ENCODE results near the gene NREP.

NREP gene

GRCh38 chr5:111756581-111757354, at the start of gene NREP:
NREP (minus strand) TSS chr5:111757194; CDS start chr5:111755772, 1,422 bp downstream.
- DNase-seq: peak; percentile 71

- no peak for DNase-seq
These were observed 49.8 kb upstream of the NREP start for GRCh38 chr5:111806753-111807152.

DNA sequence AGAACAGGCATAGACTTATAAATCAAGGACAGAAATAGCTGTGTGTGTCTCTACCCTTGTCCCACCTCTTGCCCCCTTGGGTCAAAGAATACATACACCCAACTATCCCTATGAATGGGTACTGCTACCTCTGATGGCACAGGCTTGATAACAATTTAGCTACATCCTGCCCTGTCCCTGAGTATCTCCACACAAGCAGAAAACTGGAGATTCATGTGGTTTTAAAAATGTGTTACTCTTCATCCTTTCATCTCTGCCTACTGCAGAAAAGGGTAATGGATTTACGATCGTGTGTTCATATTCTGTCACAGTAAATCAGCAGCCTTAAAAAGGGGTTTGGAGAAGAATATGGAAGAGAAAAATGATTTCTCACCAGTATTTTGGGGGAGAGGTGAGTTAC, 49.2 kb upstream of the NREP start:
- DNase-seq: no peak

- DNase-seq: no peak
These were observed 48.1 kb upstream of the NREP start for GRCh38 chr5:111805071-111805470.

DNA sequence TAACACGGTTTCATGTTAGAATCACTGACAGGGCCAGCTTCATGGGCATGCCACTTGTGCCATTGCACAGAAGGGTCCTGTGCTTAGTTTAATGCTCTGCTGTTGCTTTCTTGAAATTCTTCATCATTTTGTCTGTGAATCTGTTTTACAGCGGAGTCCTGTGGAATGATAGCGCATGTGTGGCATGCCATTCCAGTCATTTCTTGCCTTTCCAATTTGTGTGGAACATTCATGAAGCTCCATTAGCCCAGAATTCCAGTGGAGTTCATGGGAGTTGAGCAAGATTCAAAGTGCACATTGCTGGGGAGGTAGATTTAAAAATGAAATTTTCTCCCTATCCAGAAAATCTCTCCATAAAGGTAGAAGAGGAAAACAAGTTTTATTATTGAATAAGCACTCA, 43.4 kb upstream of the NREP start:
- no peak for DNase-seq

DNA sequence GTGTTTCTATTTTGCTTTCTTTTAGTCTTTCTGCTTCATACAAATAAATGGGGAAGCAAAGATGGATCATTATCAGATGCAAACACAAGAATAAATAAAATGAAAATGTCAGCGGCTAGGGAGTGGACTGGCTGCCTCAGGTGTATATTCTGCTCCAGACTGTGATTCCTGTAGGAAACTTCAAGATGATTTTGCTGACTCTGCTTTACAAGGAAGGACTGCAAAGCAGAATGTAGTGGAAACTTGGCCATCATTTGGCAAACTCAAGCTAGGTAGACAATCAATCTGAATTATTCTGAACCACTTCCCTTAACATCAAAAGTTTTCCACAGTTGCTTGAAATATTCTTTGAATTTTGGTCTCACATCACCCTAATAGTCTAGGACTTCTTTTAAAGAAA, 38.1 kb upstream of the NREP start:
- no peak for DNase-seq

DNA sequence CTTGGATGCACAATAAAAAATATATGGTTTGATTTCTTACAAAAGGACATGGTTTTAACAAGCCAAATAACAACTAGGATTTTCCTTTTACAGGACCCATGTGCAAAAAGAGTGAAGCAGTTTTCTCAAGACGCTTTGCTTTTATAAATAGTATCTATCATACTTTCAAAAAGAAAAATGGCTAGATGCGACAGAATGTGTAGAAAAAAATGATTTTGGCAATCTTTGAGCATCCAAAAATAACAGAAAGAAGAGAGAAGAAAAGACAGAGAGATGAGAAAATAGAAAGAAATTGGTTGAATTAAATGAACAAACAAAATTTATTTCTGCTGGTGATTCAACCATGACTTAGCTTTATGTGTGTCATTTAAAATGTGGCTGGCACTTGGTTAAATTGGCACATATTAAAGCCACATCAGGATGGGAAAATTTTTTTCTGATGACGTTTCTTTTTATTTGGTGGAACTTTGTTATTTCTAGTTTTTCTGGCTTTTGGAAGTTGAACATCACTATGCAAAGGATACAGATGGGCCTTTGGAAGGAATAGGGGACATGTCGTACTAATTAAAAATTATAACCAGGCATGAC, 35.6 kb upstream of the NREP start:
- no peak for DNase-seq

- DNase-seq: no peak
These were observed 33.3 kb upstream of the NREP start for GRCh38 chr5:111790295-111790694.

DNA sequence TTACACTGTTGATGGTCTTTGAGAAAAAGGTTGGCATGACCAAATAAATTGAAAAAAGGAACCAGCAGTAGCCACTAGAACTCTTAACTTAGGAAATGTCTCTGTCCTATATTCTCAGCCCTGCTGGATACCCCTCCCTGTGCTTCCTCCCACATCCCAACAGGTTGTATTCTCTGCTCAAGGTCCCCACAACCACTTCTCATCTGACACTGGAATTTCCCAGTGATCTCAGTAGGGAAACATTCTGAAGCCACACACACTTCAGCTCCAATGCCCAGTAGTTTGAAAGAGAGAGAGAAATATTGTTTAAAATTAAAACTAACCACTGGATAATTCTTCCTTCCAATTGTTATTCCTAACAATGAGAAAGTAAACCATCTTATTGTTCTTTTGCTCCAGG, 30.0 kb upstream of the NREP start:
- DNase-seq: no peak

DNA sequence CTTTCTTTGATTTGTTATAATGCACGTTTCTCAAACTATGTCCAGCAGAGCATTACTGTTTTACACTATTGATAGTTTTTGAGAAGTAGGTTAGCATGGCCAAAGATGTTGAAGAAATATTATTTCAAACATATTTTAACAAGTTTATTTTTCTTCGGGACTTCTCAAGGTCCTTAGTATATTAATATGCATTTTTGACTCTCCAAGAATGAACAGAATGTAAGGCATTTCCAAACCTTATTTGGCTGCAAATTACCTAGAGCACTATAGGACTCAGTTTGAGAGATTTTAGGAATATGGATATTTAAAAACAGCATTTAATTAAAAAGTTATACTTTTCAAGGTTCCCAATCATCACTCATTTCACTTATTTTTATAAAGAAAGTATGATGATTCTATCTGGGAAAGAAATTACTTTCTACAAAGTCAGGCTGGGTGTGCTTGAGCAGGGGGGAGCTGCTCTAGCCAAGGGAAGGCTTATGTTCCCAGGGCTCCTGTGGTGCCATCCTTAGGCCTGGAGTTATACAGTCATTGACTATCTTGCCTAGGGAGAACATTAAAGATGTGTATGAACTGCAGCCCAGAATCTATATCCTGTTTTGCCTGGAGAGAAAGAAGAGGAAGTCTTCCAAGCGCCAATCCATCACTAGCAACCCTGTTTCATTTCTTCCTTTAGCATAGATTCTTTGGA, 27.6 kb upstream of the NREP start:
- no peak for DNase-seq

DNA sequence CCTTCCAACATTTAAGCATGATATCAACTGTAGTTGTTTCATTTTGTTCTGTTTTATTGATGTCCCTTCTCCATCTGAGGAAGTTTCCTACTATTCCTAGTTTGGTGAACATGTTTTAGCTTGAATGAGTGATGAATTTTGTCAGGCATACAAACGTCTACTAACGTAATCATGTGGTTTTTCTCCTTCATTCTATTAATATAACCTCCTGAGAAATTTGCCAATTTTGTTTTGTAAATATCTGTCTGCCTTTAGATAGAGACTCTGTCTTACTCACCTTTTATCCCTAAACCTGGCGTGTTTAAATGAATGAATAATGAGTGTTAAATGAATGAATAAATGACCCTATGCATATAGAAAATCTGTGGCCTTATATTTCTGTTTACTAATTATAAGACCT, 26.5 kb upstream of the NREP start:
- DNase-seq: no peak

- DNase-seq: no peak
These were observed 25.2 kb upstream of the NREP start for GRCh38 chr5:111782216-111782615.

DNA sequence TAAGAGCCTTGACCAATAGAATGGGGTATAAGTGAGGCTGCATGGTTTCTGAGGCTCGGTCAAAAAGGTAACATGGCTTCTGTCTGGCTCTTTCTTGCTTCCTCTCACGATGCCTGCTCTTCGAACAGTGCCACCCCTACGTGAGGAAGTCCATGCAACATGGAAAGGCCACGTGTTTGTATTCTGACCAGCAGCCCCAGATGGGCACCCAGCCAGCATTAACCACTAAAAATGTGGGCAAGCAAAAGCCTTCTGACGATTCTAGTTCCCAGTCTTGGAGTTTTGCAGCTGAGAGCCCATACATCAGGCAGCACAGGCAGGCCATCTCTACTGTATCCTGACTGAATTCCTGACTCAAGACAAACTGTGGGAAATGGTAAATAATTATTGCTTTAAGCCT, 24.2 kb upstream of the NREP start:
- no peak for DNase-seq

DNA sequence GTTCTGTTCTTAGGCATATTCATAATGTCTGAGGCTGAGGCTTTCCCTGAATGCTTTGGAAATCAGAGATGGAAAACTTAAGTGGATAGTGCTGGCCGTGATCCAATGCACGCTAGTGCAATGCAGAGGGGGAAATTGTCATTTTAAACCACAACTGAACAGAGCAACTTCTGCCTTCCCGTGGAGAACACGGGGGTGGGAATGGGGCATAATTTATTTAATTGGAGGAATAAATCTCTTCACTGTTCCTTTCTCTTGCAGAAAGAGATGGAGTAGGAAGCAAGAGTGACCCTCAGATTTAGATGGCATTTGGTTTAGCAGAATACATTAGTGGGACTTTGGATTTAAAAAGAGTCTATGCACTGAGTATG, 22.9 kb upstream of the NREP start:
- no peak for DNase-seq

GRCh38 chr5:111779260-111779921, 22.4 kb upstream of the NREP start:
- no peak for DNase-seq

- DNase-seq: no peak
These were observed 20.2 kb upstream of the NREP start for GRCh38 chr5:111776913-111777781.

- DNase-seq: no peak
These were observed 18.2 kb upstream of the NREP start for GRCh38 chr5:111775224-111775623.

- DNase-seq: no peak
These were observed 17.5 kb upstream of the NREP start for GRCh38 chr5:111774525-111774924.

DNA sequence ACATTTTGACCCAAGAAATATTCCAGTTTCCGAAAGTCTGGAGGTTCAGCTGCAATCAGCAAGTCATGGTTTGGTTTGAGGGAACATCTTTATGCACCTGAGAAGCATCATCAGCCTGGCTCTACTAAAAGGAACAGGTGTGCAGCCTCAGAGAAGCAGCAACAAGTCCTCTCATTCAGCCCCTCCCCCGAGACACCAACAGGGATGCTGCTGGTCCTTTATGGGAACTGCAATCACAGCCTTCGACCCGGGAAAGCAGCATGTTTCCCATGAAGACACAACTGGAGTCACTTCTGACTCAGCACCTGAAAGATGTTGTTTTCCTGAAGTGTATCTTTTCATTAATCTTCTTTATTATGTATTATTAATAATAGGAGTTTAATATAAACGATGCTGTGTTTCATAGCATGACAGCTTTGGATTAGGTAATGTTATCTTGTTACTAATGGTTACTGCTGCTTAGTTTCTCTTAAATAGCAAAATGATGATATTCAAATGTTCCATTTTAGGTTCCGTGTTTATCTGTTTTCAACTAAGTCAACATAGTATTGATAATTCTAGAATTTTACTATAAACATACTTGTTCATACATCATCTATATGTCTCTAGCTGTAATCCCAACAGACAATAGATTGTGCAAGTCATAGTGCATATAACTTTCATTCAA, 15.6 kb upstream of the NREP start:
- no peak for DNase-seq

- DNase-seq: no peak
These were observed 12.5 kb upstream of the NREP start for GRCh38 chr5:111769541-111769940.

DNA sequence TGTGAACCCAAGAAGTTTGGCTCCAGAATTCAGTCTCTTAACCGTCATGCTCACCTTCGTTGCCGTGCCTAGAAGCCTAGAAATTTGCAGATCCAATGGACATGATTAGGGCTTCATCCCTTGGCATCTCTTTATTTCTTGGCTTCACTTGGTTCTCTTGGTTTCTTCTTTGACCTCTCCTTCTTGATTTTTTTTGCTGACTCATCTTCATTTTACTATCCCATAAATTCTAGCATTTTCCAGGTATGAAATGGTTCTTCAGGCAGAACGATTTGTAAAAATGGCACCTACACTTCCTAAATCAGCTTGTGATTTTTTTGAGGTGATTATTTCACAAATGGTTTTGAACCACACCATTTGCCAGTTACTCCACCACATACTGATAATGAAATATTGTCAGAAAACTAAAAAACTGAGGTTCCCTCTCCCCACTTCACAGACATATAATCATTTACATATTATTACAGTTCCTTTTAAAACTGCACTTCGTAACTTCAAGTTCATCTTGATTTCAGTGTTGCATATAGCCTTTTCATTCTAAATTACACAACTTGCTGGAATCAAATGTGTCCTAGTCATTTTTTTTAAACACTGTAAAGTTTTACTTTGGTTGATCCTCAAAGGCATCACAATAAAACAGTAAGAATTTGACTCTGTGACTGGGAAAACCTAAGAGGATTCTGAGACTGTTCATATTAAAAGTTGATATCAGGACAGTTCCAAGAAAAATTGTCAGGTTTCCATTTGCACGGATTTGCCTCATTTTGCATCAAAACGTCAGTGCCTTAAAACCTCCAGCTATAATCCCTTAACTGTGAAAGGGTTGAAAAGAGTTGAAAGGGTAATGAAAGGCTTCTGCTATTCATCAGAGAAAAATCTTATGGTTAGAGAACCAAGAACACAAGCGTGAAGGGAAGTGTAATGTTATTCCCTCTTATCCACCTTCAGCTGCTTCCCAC, 8.9 kb upstream of the NREP start:
- DNase-seq: no peak

Measured in GOT3 (cell line).